Trophoblast cell (in vitro differentiated cells and primary cell): ENCODE data around the gene EIF4A2.
A peak's percentile ranks its signal among the peaks of the same experiment; 100 is the strongest.
"Not testable (repeated sequence)": the region's sequence is repeated elsewhere in the genome, so short reads cannot be mapped to it uniquely, and the experiment has no call there.

Source experiments
- DNase-seq, 2 donors: peaks; one replicate each; pipeline ENCODE4 v3.0.0-alpha.2; 2016
- H2AFZ ChIP-seq: 2 replicates; pipeline ENCODE4 v1.6.1; 2013; ENCODE audit warnings: low read length, moderate library complexity, mild to moderate bottlenecking; ENCODE audit not compliant: insufficient read depth, poor library complexity
- H2AK5ac ChIP-seq: 2 replicates; pipeline ENCODE4 v1.6.1; 2013; ENCODE audit warnings: mild to moderate bottlenecking, low read length
- H2BK120ac ChIP-seq: 2 replicates; pipeline ENCODE4 v1.6.1; 2013; ENCODE audit warnings: low read length, mild to moderate bottlenecking, moderate library complexity; ENCODE audit not compliant: insufficient read depth, poor library complexity
- H2BK12ac ChIP-seq: 2 replicates; pipeline ENCODE4 v1.6.1; 2013; ENCODE audit warnings: mild to moderate bottlenecking, low read length, moderate library complexity
- H2BK5ac ChIP-seq: 2 replicates; pipeline ENCODE4 v1.6.1; 2013; ENCODE audit warnings: low read length, low read depth, moderate library complexity, mild to moderate bottlenecking; ENCODE audit not compliant: poor library complexity
- H3K14ac ChIP-seq: 2 replicates; pipeline ENCODE4 v1.6.1; 2013; ENCODE audit warnings: mild to moderate bottlenecking, low read length
- H3K18ac ChIP-seq: 2 replicates; pipeline ENCODE4 v1.6.1; 2013; ENCODE audit warnings: mild to moderate bottlenecking, low read length
- H3K23ac ChIP-seq: 2 replicates; pipeline ENCODE4 v1.6.1; 2013; ENCODE audit warnings: low read length
- H3K27ac ChIP-seq: 2 replicates; pipeline ENCODE4 v1.5.1; 2013; ENCODE audit warnings: low read depth, mild to moderate bottlenecking, inconsistent platforms, low read length, moderate library complexity
- H3K27me3 ChIP-seq: 2 replicates; pipeline ENCODE4 v1.6.1; 2013; ENCODE audit warnings: inconsistent platforms, mild to moderate bottlenecking, low read length, moderate library complexity; ENCODE audit not compliant: insufficient read depth
- H3K36me3 ChIP-seq, 2 experiments: 1 replicate in 1 of 2; 2 replicates in 1 of 2; pipeline ENCODE4 v1.6.1; 2013; ENCODE audit warnings: low read length in 2 of 2, mild to moderate bottlenecking in 2 of 2, moderate library complexity in 1 of 2; ENCODE audit not compliant: insufficient read depth in 2 of 2, control insufficient read depth in 1 of 2
- H3K4ac ChIP-seq: 2 replicates; pipeline ENCODE4 v1.6.1; 2013; ENCODE audit warnings: low read depth, mild to moderate bottlenecking, low read length, moderate library complexity
- H3K4me1 ChIP-seq, 2 experiments: 1 replicate in 1 of 2; 2 replicates in 1 of 2; pipeline ENCODE4 v1.6.1; 2013; ENCODE audit warnings: low read length in 2 of 2, mild to moderate bottlenecking in 2 of 2, moderate library complexity in 1 of 2; ENCODE audit not compliant: insufficient read depth in 2 of 2, control insufficient read depth in 1 of 2
- H3K4me2 ChIP-seq: 2 replicates; pipeline ENCODE4 v1.6.1; 2013; ENCODE audit warnings: inconsistent platforms, mild to moderate bottlenecking, low read length, moderate library complexity
- H3K4me3 ChIP-seq: 2 replicates; pipeline ENCODE4 v1.5.1; 2013; ENCODE audit warnings: mild to moderate bottlenecking, low read depth, low read length, inconsistent platforms
- H3K79me1 ChIP-seq: one replicate; pipeline ENCODE4 v1.6.1; 2013; ENCODE audit warnings: low read length
- H3K79me2 ChIP-seq: 2 replicates; pipeline ENCODE4 v1.6.1; 2013; ENCODE audit warnings: low read length, mild to moderate bottlenecking; ENCODE audit not compliant: control insufficient read depth, insufficient read depth, poor library complexity
- H3K9ac ChIP-seq: 2 replicates; pipeline ENCODE4 v1.6.1; 2013; ENCODE audit warnings: mild to moderate bottlenecking, low read length
- H3K9me3 ChIP-seq: 2 replicates; pipeline ENCODE4 v1.6.1; 2013; ENCODE audit warnings: low read depth, mild to moderate bottlenecking, control low read depth, inconsistent platforms, low read length; ENCODE audit not compliant: insufficient read depth
- H4K12ac ChIP-seq: 2 replicates; pipeline ENCODE4 v1.6.1; 2013; ENCODE audit warnings: low read depth, mild to moderate bottlenecking, low read length, moderate library complexity
- H4K8ac ChIP-seq: 2 replicates; pipeline ENCODE4 v1.6.1; 2013; ENCODE audit warnings: low read depth, mild to moderate bottlenecking, low read length, moderate library complexity
- H4K91ac ChIP-seq: one replicate; pipeline ENCODE4 v1.6.1; 2013; ENCODE audit warnings: low read depth, mild to moderate bottlenecking, low read length, moderate library complexity
- WGBS: extraction: QIAGEN DNeasy Blood & Tissue Kit; methylation state at CpG from one replicate; pipeline ENCODE4 v1.1.7; 2013; ENCODE audit warnings: missing lambda C conversion rate; ENCODE audit not compliant: insufficient read length, insufficient coverage; ENCODE audit errors: extremely low coverage; 5-methylcytosine and 5-hydroxymethylcytosine counted together

The EIF4A2 gene

DNA sequence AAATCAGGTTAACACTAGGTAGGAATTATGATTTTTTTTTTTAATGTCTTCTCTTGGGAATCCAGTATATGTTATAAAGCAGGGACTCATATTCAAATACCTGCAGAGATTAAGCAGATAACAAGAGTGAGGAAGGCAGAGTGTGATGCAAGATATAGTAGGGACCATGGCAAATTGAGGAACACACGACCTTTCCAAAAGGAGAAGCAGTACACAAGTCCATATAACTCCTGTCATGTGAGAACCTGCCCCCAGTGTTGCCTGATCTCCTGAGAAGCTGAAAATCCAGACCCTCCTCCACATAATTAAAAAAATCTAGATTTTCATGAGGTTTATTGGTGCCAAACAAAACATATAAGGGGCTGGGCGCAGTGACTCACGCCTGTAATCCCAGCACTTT, 19.3 kb downstream of the EIF4A2 start:
- H2BK120ac ChIP-seq: no peak overlapping the region
- H3K27me3 ChIP-seq: no peaks in the 10 kb centered on the region
- H3K9me3 ChIP-seq: no peaks in the 10 kb centered on the region
- no peak overlapping the region for H2AFZ ChIP-seq
- H2BK5ac ChIP-seq: no peak overlapping the region
- peaks cover 9% of the 10 kb centered on the region for H3K79me1 ChIP-seq
- H3K9ac ChIP-seq: no peak overlapping the region
- no peak overlapping the region for H3K4me2 ChIP-seq
- H3K4me3 ChIP-seq: no peak overlapping the region
- no peak overlapping the region for H2AK5ac ChIP-seq
- H4K12ac ChIP-seq: no peak overlapping the region
- WGBS: no CpG with 5 or more reads among the region's 3 CpGs
- peaks cover 0 to 4% of the 10 kb centered on the region in 2 experiments for H3K4me1 ChIP-seq
- no peak overlapping the region for H2BK12ac ChIP-seq
- H3K14ac ChIP-seq: no peak overlapping the region
- H4K91ac ChIP-seq: no peak overlapping the region
- H3K36me3 ChIP-seq: peaks cover 16 to 20% of the 10 kb centered on the region in 2 experiments
- no peak overlapping the region for H3K23ac ChIP-seq
- H3K79me2 ChIP-seq: peaks cover 6% of the 10 kb centered on the region
- H3K18ac ChIP-seq: no peak overlapping the region
- H3K27ac ChIP-seq: no peak overlapping the region
- DNase-seq: no peak
- no peak overlapping the region for H3K4ac ChIP-seq
- H4K8ac ChIP-seq: no peak overlapping the region

DNA sequence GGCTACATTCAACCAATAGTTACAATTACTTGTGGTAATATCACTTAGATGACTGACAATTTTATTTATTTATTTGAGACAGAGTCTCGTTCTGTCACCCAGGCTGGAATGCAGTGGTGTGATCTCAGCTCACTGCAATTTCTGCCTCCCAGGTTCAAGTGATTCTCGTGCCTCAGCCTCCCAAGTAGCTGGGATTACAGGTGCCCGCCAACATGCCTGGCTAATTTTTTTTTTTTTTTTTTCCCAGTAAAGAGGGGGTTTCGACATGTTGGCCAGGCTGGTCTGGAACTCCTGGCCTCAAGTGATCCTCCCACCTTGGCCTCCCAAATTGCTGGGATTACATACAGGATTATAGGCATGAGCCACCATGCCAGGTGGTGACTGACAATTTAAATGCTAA, 20.1 kb downstream of the EIF4A2 start:
- H3K27me3 ChIP-seq, H3K4me1 ChIP-seq, H3K4me3 ChIP-seq, H2BK120ac ChIP-seq, H4K91ac ChIP-seq, H3K27ac ChIP-seq, H3K4me2 ChIP-seq, H3K9me3 ChIP-seq, H3K4ac ChIP-seq, H3K23ac ChIP-seq, H4K12ac ChIP-seq, H2BK12ac ChIP-seq, H3K18ac ChIP-seq, H3K79me2 ChIP-seq, H2BK5ac ChIP-seq, H3K14ac ChIP-seq, H2AFZ ChIP-seq, H4K8ac ChIP-seq, H3K9ac ChIP-seq, H3K79me1 ChIP-seq, H2AK5ac ChIP-seq: not testable (repeated sequence)
- peaks cover 16 to 19% of the 10 kb centered on the region in 2 experiments for H3K36me3 ChIP-seq
- WGBS: no CpG with 5 or more reads among the region's 4 CpGs
- peak; percentile 23 to 24 for DNase-seq

GRCh38 chr3:186806089-186807055, 23.0 kb downstream of the EIF4A2 start, which contains the start of gene RFC4:
TSS of gene RFC4 (minus strand) at chr3:186806482. CDS start at chr3:186804713, 1,769 bp downstream.
- Histone ChIP-seq H3K27me3 (no peaks in the 10 kb centered on the region), H2AFZ (peak within 1 kb of the TSS; percentile 97), H3K18ac (peak within 1 kb of the TSS; percentile 70), H3K9ac (peak within 1 kb of the TSS; percentile 96), H3K4ac (peak within 1 kb of the TSS; percentile 94), H2BK5ac (peak within 1 kb of the TSS; percentile 77), H4K12ac (peak within 1 kb of the TSS; percentile 94), H3K79me2 (peaks cover 6% of the 10 kb centered on the region), H3K9me3 (no peaks in the 10 kb centered on the region), H3K23ac (no peak within 1 kb of the TSS), H2BK120ac (peak within 1 kb of the TSS; percentile 73), H3K4me3 (peak within 1 kb of the TSS; percentile 96), H4K8ac (peak within 1 kb of the TSS; percentile 98), H3K4me2 (peak within 1 kb of the TSS; percentile 77), H2AK5ac (peak within 1 kb of the TSS; percentile 69), H2BK12ac (no peak within 1 kb of the TSS), H4K91ac (peak within 1 kb of the TSS; percentile 82), H3K14ac (peak within 1 kb of the TSS; percentile 93), H3K27ac (peak within 1 kb of the TSS; percentile 92), H3K4me1 (peaks cover 0 to 4% of the 10 kb centered on the region in 2 experiments), H3K79me1 (peaks cover 9% of the 10 kb centered on the region), H3K36me3 (peaks cover 10 to 12% of the 10 kb centered on the region in 2 experiments)
- no CpG with 5 or more reads among the region's 70 CpGs for WGBS
- DNase-seq: peak; percentile 89 to 94

DNA sequence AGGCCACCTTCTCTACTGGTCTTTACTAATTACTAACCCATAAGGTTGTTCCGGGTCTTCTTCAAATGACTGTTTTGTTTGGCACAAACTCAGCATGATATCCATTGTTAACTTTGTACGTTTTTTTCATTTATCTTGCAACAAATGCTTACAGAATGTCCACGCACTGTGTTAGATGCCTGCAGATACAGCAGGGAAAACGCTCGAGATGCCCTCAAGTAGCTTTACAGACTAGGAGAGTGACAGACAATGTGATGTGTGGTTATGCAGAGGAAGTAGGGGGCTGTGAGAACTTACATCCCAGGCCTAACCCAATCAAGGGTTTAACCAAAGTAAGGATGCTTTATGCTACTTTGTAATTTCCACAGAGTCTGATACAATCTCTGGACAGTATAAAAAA, 23.9 kb downstream of the EIF4A2 start:
- Histone ChIP-seq H4K12ac (no peak overlapping the region), H3K4me3 (no peak overlapping the region), H3K23ac (no peak overlapping the region), H4K91ac (no peak overlapping the region), H3K79me1 (peaks cover 9% of the 10 kb centered on the region), H3K18ac (no peak overlapping the region), H3K14ac (no peak overlapping the region), H3K9ac (no peak overlapping the region), H3K9me3 (no peaks in the 10 kb centered on the region), H3K4me1 (peaks cover 0 to 4% of the 10 kb centered on the region in 2 experiments), H4K8ac (peak overlapping the region; percentile 17), H3K27me3 (no peaks in the 10 kb centered on the region), H2BK12ac (no peak overlapping the region), H2BK5ac (no peak overlapping the region), H3K79me2 (peaks cover 6% of the 10 kb centered on the region), H3K4ac (no peak overlapping the region), H3K36me3 (peaks cover 7 to 11% of the 10 kb centered on the region in 2 experiments), H2AFZ (no peak overlapping the region), H3K27ac (no peak overlapping the region), H2AK5ac (no peak overlapping the region), H3K4me2 (peak overlapping the region; percentile 77), H2BK120ac (no peak overlapping the region)
- no peak for DNase-seq
- WGBS: no CpG with 5 or more reads among the region's 5 CpGs
